Measurements from ENCODE around the gene LGR5. TPM values are rescaled to one million over a fixed set of nuclear protein-coding genes. Genes with fewer than 3 reads are reported as not detected.
A peak's percentile ranks its signal among the peaks of the same experiment; 100 is the strongest.

Gene LGR5
- total RNA-seq, 1 donor = under 0.01 TPM

- no peak overlapping the region for H2AFZ ChIP-seq (ENCODE audit: low read length)
- no peaks in the 10 kb centered on the region for H3K36me3 ChIP-seq (ENCODE audit: insufficient read depth, low read length)
- TF ChIP-seq, protein P1, sequence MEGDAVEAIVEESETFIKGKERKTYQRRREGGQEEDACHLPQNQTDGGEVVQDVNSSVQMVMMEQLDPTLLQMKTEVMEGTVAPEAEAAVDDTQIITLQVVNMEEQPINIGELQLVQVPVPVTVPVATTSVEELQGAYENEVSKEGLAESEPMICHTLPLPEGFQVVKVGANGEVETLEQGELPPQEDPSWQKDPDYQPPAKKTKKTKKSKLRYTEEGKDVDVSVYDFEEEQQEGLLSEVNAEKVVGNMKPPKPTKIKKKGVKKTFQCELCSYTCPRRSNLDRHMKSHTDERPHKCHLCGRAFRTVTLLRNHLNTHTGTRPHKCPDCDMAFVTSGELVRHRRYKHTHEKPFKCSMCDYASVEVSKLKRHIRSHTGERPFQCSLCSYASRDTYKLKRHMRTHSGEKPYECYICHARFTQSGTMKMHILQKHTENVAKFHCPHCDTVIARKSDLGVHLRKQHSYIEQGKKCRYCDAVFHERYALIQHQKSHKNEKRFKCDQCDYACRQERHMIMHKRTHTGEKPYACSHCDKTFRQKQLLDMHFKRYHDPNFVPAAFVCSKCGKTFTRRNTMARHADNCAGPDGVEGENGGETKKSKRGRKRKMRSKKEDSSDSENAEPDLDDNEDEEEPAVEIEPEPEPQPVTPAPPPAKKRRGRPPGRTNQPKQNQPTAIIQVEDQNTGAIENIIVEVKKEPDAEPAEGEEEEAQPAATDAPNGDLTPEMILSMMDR (IDR thresholded peaks at IDR 0.05; ENCODE audit: extremely low read depth, low read depth, low read length) = no peak
- no peaks in the 10 kb centered on the region for H3K79me2 ChIP-seq (ENCODE audit: insufficient read depth, low read length)
- H3K4me3 ChIP-seq (ENCODE audit: insufficient read depth, low read length) = no peak overlapping the region
- H3K4me1 ChIP-seq (ENCODE audit: insufficient read depth, low read length) = no peaks in the 10 kb centered on the region
- H3K4me2 ChIP-seq (ENCODE audit: insufficient read depth, low read length) = no peak overlapping the region
- H3K27ac ChIP-seq (ENCODE audit: low read depth, low read length) = no peak overlapping the region
- H3K27me3 ChIP-seq (ENCODE audit: insufficient read depth, low read length) = peaks cover 3% of the 10 kb centered on the region
- H4K20me1 ChIP-seq (ENCODE audit: insufficient read depth, low read length) = no peaks in the 10 kb centered on the region
- DNase-seq (ENCODE audit: insufficient read length, low spot score, missing footprints) = no peak
- H3K9me3 ChIP-seq (ENCODE audit: low read depth, low read length) = no peaks in the 10 kb centered on the region
Measured at GRCh38 chr12:71407732-71408131, 31.9 kb upstream of the LGR5 start.

- Histone ChIP-seq H3K27ac (ENCODE audit: low read depth, low read length) (no peak overlapping the region), H4K20me1 (ENCODE audit: insufficient read depth, low read length) (no peaks in the 10 kb centered on the region), H2AFZ (ENCODE audit: low read length) (no peak overlapping the region), H3K4me3 (ENCODE audit: insufficient read depth, low read length) (no peak overlapping the region), H3K79me2 (ENCODE audit: insufficient read depth, low read length) (no peaks in the 10 kb centered on the region), H3K9me3 (ENCODE audit: low read depth, low read length) (no peaks in the 10 kb centered on the region), H3K4me2 (ENCODE audit: insufficient read depth, low read length) (no peak overlapping the region), H3K36me3 (ENCODE audit: insufficient read depth, low read length) (no peaks in the 10 kb centered on the region), H3K27me3 (ENCODE audit: insufficient read depth, low read length) (peaks cover 3% of the 10 kb centered on the region), H3K4me1 (ENCODE audit: insufficient read depth, low read length) (no peaks in the 10 kb centered on the region)
- TF ChIP-seq, protein P1 (IDR thresholded peaks at IDR 0.05; ENCODE audit: extremely low read depth, low read depth, low read length) = no peak
- DNase-seq (ENCODE audit: insufficient read length, low spot score, missing footprints) = no peak
Measured at GRCh38 chr12:71410844-71411243, 28.8 kb upstream of the LGR5 start.

GRCh38 chr12:71411635-71412034, 28.0 kb upstream of the LGR5 start:
- peaks cover 3% of the 10 kb centered on the region for H3K27me3 ChIP-seq (ENCODE audit: insufficient read depth, low read length)
- H3K9me3 ChIP-seq (ENCODE audit: low read depth, low read length) = no peaks in the 10 kb centered on the region
- H3K4me2 ChIP-seq (ENCODE audit: insufficient read depth, low read length) = no peak overlapping the region
- no peak overlapping the region for H3K4me3 ChIP-seq (ENCODE audit: insufficient read depth, low read length)
- H3K36me3 ChIP-seq (ENCODE audit: insufficient read depth, low read length) = no peaks in the 10 kb centered on the region
- H2AFZ ChIP-seq (ENCODE audit: low read length) = no peak overlapping the region
- no peaks in the 10 kb centered on the region for H4K20me1 ChIP-seq (ENCODE audit: insufficient read depth, low read length)
- H3K79me2 ChIP-seq (ENCODE audit: insufficient read depth, low read length) = no peaks in the 10 kb centered on the region
- H3K27ac ChIP-seq (ENCODE audit: low read depth, low read length) = no peak overlapping the region
- TF ChIP-seq, protein P1 (IDR thresholded peaks at IDR 0.05; ENCODE audit: extremely low read depth, low read depth, low read length) = no peak
- H3K4me1 ChIP-seq (ENCODE audit: insufficient read depth, low read length) = no peaks in the 10 kb centered on the region
- DNase-seq (ENCODE audit: insufficient read length, low spot score, missing footprints) = no peak

DNA sequence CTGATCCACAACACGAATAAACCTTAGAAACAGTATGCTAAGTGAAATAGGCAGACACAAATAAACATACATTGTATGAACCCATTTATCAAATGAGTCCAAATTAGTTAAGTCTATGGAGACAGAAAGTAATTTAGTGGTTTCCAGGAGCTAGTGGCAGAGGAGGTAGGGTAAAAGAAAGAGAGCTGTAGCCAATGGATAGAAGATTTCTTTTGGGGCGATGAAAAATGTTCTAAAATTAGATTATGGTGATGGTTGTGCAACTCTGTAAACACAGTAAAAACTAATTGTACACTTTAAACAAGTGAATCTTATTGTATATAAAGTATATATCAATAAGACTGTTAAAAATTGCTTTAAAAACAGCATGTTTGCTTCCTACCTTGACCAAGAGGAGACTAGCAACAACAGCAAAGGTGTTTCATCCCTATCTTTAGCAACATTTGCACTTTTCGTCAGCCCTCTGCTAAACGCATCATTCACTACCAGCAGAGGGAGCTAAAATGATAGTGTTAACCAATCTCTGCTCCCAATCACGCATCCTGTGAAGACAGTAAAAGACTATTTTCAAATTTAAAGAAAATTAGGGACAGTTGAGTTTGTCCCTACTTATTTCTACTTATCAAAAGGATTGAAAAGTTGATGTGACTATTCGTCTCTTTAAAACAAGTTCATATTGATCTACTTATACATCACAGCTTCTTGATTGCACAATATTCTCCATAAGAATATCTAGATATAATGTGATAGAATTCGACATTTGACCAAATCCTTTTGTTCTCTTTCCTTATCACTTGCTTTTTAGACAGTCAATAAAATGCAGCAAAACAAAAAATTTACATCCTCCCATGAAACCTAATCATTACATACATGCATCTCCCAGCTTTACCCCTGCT, 24.0 kb upstream of the LGR5 start:
- Histone ChIP-seq H4K20me1 (ENCODE audit: insufficient read depth, low read length) (no peaks in the 10 kb centered on the region), H3K4me1 (ENCODE audit: insufficient read depth, low read length) (no peaks in the 10 kb centered on the region), H3K4me3 (ENCODE audit: insufficient read depth, low read length) (no peak overlapping the region), H3K9me3 (ENCODE audit: low read depth, low read length) (no peaks in the 10 kb centered on the region), H3K36me3 (ENCODE audit: insufficient read depth, low read length) (no peaks in the 10 kb centered on the region), H3K4me2 (ENCODE audit: insufficient read depth, low read length) (no peak overlapping the region), H2AFZ (ENCODE audit: low read length) (peak overlapping the region; percentile 26), H3K27me3 (ENCODE audit: insufficient read depth, low read length) (no peaks in the 10 kb centered on the region), H3K79me2 (ENCODE audit: insufficient read depth, low read length) (no peaks in the 10 kb centered on the region), H3K27ac (ENCODE audit: low read depth, low read length) (no peak overlapping the region)
- TF ChIP-seq, protein P1 (IDR thresholded peaks at IDR 0.05; ENCODE audit: extremely low read depth, low read depth, low read length) = peak; percentile 78
- DNase-seq (ENCODE audit: insufficient read length, low spot score, missing footprints) = no peak
